Transverse colon (tissue), 4 donors: Measurements from ENCODE around the gene SCN5A. TPM values are rescaled to one million over a fixed set of nuclear protein-coding genes. Genes with fewer than 3 reads are reported as not detected.

Source experiments
- DNase-seq: peaks from one replicate; pipeline ENCODE4 v3.0.0-alpha.2; 2019
- H3K27ac ChIP-seq, 4 donors: fragments of 200-600 bp; sonication (generic); 2 replicates each; pipeline ENCODE4 v1.5.1; 2016 to 2018; ENCODE audit warnings: inconsistent platforms in 4 of 4
- H3K27me3 ChIP-seq: fragments of 200-600 bp; sonication (generic); 2 replicates; pipeline ENCODE4 v1.5.1; 2017; ENCODE audit warnings: inconsistent platforms
- H3K36me3 ChIP-seq, 4 donors: fragments of 200-600 bp; sonication (generic); 2 replicates each; pipeline ENCODE4 v1.5.1; 2017 to 2019; ENCODE audit warnings: inconsistent platforms in 4 of 4
- H3K4me1 ChIP-seq, 4 donors: fragments of 200-600 bp; sonication (generic); 2 replicates each; pipeline ENCODE4 v1.5.1; 2017 to 2020; ENCODE audit warnings: inconsistent platforms in 4 of 4
- H3K4me3 ChIP-seq, 4 donors: fragments of 200-600 bp; sonication (generic); 1 replicate in 1 of 4; 2 replicates in 3 of 4; pipeline versions ENCODE4 v1.5.1 to v1.6.1; 2017 to 2019; ENCODE audit warnings: inconsistent platforms in 4 of 4
- H3K9me3 ChIP-seq, 2 donors: fragments of 200-600 bp; sonication (generic); 2 replicates each; pipeline ENCODE4 v1.5.1; 2017 to 2019; ENCODE audit warnings: inconsistent platforms in 2 of 2
- CTCF ChIP-seq, 5 experiments: fragments of 200-600 bp in 3 of 5; fragments of 450-650 bp in 2 of 5; sonication (generic) in 3 of 5; IDR thresholded peaks; 1 replicate in 2 of 5; 2 replicates in 3 of 5; pipeline ENCODE4 v1.5.1; 2016 to 2017; ENCODE audit warnings: antibody characterized with exemption in 5 of 5, inconsistent platforms in 3 of 5, mild to moderate bottlenecking in 2 of 5, moderate library complexity in 1 of 5
- EP300 ChIP-seq: sonication (generic); formaldehyde crosslinking; IDR thresholded peaks from one replicate; pipeline ENCODE4 v1.6.1; 2017; ENCODE audit warnings: antibody characterized with exemption, low read depth
- POLR2A ChIP-seq: fragments of 450-650 bp; IDR thresholded peaks from one replicate; pipeline ENCODE4 v1.6.1; 2016; ENCODE audit warnings: antibody characterized with exemption, mild to moderate bottlenecking, moderate library complexity
- POLR2AphosphoS5 ChIP-seq, 3 donors: sonication (generic); formaldehyde crosslinking; IDR thresholded peaks; one replicate each; pipeline ENCODE4 v1.6.1; 2016; ENCODE audit warnings: antibody characterized with exemption in 3 of 3
- WGBS, 2 donors: methylation state at CpG; one replicate each; pipeline ENCODE4 v1.1.5; 2018; ENCODE audit warnings: low coverage in 1 of 2; 5-methylcytosine and 5-hydroxymethylcytosine counted together
- in situ Hi-C, 4 donors: fragments of 200-750 bp; cut with MboI; loops; one replicate each; pipeline versions ENCODE4 v1.15.0 to v1.15.1; 2017; ENCODE audit warnings: low sequenced_read_pairs in 3 of 4, low pct_ligation_motif_present in 1 of 4, low pct_unique_long_range_greater_than_20kb in 1 of 4
- intact Hi-C: fragments of 100-400 bp; cut with DNase I; formaldehyde crosslinking; loops from one replicate; pipeline ENCODE4 v1.15.1; 2023; ENCODE audit warnings: low total_unique reads
- total RNA-seq, 4 donors: library from RNA; depleted of rRNA; stranded (reverse); fragments of >200 nt; gene quantifications; one replicate each; pipeline ENCODE4 v1.1.0, GENCODE V29; 2016

The SCN5A gene
- total RNA-seq, 4 donors from 2014 or later = 0.16 to 0.27 TPM; not detected in 2

GRCh38 chr3:38684546-38684945, 35.1 kb upstream of the SCN5A start:
- Histone ChIP-seq H3K9me3 (no peaks in the 10 kb centered on the region), H3K27me3 (no peaks in the 10 kb centered on the region), H3K27ac (no peak overlapping the region), H3K4me1 (no peaks in the 10 kb centered on the region), H3K4me3 (no peak overlapping the region), H3K36me3 (no peaks in the 10 kb centered on the region)
- intact Hi-C loops = no loop called here
- TF ChIP-seq POLR2AphosphoS5 (IDR thresholded peaks at IDR 0.05) (no peak), POLR2A (no peak), EP300 (no peak), CTCF (IDR thresholded peaks at IDR 0.05) (no peak)
- in situ Hi-C loops = no loop called here
- 42 to 70% methylated on average over 2 to 5 of the region's 5 CpGs for WGBS, 2 donors
- DNase-seq = no peak

- in situ Hi-C loops = no loop called here
- 25 to 37% methylated on average over 1 to 4 of the region's 4 CpGs for whole genome bisulfite sequencing, 2 donors
- intact Hi-C loops = no loop called here
- no peaks in the 10 kb centered on the region for H3K4me1 ChIP-seq
- H3K4me3 ChIP-seq = no peak overlapping the region
- no peaks in the 10 kb centered on the region for H3K9me3 ChIP-seq
- H3K27me3 ChIP-seq = peaks cover 10% of the 10 kb centered on the region
- no peak overlapping the region for H3K27ac ChIP-seq
- DNase-seq = no peak
- TF ChIP-seq EP300 (no peak), POLR2AphosphoS5 (IDR thresholded peaks at IDR 0.05) (no peak), POLR2A (no peak), CTCF (IDR thresholded peaks at IDR 0.05) (no peak)
- H3K36me3 ChIP-seq = no peaks in the 10 kb centered on the region
These were observed 20.2 kb upstream of the SCN5A start for GRCh38 chr3:38669668-38670067.

- Histone ChIP-seq H3K4me3 (no peak overlapping the region), H3K36me3 (no peaks in the 10 kb centered on the region), H3K9me3 (peaks cover 5 to 16% of the 10 kb centered on the region in 2 donors), H3K27me3 (peaks cover 31% of the 10 kb centered on the region), H3K27ac (no peak overlapping the region), H3K4me1 (no peaks in the 10 kb centered on the region)
- intact Hi-C loops (no loop called here), in situ Hi-C loops (no loop called here)
- no peak for TF ChIP-seq POLR2AphosphoS5 (IDR thresholded peaks at IDR 0.05)
- TF ChIP-seq EP300 = no peak
- no peak for TF ChIP-seq POLR2A
- TF ChIP-seq CTCF (IDR thresholded peaks at IDR 0.05) = peak in 4 of 5 experiments; percentile 19 to 36 (median 30)
- WGBS, 2 donors = 53 to 63% methylated on average over 2 to 4 of the region's 4 CpGs
- no peak for DNase-seq
These were observed 13.1 kb upstream of the SCN5A start for GRCh38 chr3:38662544-38662943.

GRCh38 chr3:38658841-38659240, 9.4 kb upstream of the SCN5A start:
- in situ Hi-C loops = loop anchor here in 1 of 4 donors (10.0 kb wide), 1 partner anchor 134 kb away; no protein-coding TSS in a partner anchor
- Histone ChIP-seq H3K4me1 (peaks cover 0 to 5% (median under 1%) of the 10 kb centered on the region in 4 donors), H3K27ac (no peak overlapping the region), H3K4me3 (no peak overlapping the region), H3K9me3 (peaks cover 5 to 9% of the 10 kb centered on the region in 2 donors), H3K36me3 (no peaks in the 10 kb centered on the region), H3K27me3 (peaks cover 46% of the 10 kb centered on the region)
- no peak for DNase-seq
- WGBS, 2 donors = 39 to 43% methylated on average over 2 to 9 of the region's 9 CpGs
- intact Hi-C loops = no loop called here
- TF ChIP-seq POLR2A = no peak
- no peak for TF ChIP-seq POLR2AphosphoS5 (IDR thresholded peaks at IDR 0.05)
- TF ChIP-seq EP300 = no peak
- no peak for TF ChIP-seq CTCF (IDR thresholded peaks at IDR 0.05)
